Activated T-helper 1 cell treated with anti-CD3 and anti-CD28 coated beads, Interleukin-2, amount 50 U/mL, for 16 hours (primary cell): Measurements from ENCODE around the gene ZNF275.
"Not testable (repeated sequence)": the region's sequence is repeated elsewhere in the genome, so short reads cannot be mapped to it uniquely, and the experiment has no call there.

ENCODE experiments used
- DNase-seq, 2 donors: peaks; one replicate each; pipeline ENCODE4 v3.0.0-alpha.2; 2020; ENCODE audit warnings: low read depth in 1 of 2, low spot score in 1 of 2

The ZNF275 gene

DNA sequence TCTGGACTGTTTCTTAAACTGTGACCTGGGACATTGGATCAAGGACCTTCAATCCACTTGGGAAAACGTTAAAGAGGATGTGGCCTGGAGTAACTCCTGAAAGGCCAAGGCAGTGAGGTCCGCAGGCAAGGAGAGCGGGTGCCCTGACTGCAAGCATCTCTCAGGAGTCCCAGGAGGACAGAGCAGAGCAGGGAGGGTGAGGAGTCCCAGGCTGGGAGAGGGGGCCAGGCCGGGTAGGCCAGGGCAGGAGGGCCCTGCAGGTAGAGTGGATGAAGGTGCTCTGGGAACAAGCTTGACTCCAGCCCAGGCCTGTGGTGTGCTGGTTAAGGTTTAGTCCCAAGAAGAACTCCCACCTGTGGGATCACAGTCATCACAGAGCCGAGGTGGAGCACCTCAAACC, 53.4 kb downstream of the ZNF275 start:
- DNase-seq = no peak

DNA sequence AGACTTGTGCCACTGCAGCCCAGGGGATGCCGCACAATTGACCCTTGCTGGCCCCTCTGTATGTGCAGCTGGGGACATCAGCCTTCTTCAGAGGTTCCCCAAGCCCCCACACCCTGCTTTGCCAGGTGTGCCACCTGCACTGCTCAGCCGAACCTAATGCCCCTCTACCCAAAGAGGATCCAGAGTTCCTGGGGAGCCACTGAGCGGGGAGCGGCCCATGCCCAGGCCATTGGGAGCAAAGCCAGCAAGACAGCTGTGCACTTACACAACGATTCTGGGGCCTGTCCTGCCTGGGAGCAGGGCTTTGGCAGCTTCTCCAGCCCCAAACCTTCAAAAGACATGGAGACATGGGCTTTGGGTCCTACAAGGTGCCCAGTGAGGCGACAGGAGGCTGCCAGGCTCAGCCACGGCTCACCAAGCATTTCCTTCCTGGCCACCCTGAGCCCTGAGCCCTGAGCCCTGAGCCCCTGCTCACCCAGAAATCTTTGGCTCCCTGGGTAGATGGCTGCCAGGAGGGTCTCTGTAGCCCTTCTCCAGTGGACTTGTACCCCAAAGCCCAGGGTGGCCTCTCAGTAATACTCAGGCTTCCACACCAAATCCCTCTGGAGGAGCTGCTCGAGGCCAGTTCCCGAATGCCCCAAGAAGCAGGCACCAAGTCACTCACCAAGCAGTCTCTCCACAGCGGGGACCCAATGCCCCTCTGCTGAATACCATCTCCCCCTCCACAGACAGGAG, 54.2 kb downstream of the ZNF275 start:
- DNase-seq = no peak

DNA sequence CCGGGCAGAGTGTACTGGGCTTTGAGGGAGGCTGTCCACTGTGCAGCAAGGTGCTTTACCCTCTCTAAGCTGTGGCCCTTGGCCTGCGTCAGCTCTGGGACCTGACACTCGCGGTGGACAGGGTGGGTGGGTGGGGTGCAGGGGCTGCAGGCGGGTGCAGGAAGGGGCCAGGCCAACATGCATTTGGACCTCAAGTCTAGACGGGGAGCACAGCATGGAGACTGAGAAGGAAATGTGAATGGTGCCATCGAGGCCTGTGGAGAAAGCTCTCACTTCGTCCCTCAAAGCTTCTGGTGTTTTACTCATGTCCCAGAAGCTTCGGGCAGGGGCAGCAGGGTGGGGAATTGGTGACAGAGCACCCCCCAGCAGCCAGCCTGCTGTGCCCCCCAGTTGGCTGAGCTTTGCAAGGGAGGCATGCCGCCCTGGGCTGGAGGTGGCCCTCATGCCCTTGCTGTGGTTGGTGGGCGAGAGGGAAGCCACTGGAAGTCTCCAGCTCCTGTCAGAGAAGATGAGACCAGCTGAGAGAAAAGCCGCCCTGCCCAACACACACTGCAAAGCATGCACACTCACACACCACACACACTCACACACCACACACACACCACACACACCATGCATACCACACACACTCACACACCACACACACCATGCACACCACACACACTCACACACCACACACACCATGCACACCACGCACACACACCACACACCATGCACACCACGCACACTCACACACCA, 54.9 kb downstream of the ZNF275 start:
- no peak for DNase-seq

DNA sequence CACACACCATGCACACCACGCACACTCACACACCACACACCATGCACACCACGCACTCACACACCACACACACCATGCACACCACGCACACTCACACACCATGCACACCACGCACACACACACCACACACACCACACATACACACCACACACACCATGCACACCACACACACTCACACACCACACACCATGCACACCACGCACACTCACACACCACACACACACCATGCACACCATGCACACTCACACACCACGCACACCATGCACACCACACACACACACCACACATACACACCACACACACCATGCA, 55.5 kb downstream of the ZNF275 start:
- not testable (repeated sequence) for DNase-seq

DNA sequence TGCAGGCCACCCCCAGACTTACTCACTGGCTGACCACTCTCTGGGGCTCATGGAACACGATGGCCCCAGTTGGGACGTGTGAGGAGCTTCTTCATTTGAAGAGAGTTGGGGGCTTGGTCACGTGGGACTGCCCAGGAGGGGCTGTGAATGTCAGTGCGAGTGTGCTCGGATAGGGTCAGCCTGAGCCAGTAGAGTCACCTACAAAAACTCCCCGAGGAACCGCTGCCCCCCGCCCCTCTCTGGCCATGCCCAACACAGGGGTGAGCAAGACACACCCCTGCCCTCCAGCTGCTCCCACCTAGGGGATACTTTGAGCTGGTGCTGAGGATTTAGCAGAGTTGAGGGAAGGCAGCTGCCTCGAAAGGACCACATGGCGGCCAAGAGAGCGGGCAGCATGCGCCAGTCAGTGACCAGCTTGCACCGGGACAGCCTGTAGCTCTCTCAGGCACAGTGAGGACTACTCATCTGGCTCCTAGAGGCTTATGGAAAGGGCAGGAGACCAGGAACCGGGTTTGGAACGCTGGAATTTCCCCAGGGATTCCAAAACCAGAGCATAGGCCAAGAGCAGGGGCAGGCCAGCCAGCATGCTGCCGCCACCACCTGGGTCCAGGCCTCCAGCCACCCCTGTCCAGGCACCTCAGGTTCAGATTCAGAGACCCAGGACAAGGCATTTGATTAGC, 58.8 kb downstream of the ZNF275 start:
- no peak for DNase-seq

DNA sequence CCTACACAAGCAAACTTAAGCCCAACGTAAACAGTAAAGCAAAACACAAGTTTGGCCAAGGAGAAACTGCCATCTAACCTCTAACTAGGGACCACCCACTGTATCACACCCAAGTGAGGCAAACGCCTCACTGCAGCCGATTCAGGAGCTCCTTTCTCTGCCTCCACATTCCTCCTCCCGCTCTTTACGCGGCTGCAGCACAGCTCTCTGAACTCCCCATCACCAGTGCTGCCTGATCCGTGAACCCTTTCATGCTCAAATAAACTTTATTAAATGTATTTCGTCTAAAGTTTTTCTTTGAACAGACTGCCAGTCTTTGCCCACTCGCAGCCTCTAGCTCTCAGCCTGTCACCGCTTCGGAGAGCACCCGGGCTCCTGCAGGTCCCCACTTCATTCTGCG, 60.7 kb downstream of the ZNF275 start:
- DNase-seq = no peak

DNA sequence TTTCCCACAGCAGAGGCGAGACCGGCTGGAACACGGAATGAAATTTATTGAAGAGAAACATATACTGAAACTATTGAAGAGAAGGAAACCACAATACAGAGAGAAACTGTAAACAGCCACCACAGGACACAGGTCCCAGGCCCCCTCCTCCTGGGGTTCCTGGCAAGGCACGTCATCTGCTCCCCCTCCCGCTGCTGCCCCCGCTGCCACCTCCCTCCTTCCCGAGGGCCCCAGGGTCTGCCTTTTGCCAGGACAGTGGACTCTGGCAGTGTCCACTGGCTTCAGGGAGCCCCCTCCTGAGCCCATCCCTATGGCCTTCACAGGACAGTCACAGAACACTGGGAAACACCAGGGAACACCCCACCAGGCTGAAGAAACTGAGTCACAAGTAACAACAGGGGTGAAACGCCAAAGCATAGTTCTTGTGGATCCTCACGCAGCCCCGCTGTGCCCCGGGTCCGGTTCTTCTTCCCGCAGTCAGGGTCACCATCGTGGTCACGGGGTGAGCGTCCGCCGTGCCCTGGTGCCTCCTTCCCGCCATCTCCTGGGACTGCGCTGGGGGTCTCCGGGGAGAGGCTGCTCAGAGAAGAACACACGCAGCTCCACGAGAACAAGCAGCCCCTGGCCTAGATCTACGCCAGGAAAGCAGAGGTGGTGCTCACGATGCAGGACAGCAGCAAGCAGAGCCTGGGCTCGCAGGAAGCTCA, 61.8 kb downstream of the ZNF275 start:
- DNase-seq = no peak

DNA sequence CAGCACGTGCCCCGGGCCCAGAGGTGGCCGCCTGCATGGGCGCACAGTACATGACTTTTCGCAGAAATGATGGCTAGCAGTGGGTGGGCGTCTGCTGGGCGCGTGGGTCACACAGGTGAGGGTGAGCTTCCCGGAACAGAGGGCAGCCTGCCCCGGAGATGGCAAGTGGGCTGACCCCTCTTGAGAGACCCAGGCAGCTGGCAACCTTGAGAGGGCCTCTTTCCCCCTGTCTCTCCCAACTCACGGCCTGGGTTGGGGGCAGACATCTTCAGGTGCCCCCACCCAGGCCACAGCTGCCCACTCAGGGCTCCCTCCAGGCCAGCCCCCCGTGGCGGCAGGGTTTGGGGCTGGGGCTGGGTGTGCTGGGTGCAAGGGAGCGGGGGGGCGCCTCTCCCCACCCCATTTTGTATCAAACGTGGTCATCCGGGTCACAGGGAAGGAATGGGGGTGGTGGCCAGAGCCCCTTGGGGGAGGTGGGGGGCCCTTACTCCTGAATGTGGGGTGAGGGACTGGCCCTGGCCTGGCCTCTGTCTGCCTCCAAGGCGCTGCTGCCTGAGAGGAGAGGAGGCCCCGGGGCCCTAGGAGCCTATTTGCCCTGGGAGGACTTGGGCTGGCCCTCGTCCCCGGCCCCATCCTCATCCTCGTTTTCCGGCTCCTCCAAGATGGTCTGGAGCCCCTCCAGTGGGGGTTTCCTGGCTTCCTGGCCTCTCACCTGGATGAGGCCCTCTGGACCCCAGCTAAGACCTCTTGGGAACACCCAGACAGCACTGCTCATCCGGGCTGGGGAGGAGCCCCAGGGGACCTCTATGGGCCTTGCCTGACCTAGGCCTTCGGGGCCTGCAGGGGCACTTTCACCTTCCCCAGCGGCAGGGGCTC, 62.6 kb downstream of the ZNF275 start:
- no peak for DNase-seq

DNA sequence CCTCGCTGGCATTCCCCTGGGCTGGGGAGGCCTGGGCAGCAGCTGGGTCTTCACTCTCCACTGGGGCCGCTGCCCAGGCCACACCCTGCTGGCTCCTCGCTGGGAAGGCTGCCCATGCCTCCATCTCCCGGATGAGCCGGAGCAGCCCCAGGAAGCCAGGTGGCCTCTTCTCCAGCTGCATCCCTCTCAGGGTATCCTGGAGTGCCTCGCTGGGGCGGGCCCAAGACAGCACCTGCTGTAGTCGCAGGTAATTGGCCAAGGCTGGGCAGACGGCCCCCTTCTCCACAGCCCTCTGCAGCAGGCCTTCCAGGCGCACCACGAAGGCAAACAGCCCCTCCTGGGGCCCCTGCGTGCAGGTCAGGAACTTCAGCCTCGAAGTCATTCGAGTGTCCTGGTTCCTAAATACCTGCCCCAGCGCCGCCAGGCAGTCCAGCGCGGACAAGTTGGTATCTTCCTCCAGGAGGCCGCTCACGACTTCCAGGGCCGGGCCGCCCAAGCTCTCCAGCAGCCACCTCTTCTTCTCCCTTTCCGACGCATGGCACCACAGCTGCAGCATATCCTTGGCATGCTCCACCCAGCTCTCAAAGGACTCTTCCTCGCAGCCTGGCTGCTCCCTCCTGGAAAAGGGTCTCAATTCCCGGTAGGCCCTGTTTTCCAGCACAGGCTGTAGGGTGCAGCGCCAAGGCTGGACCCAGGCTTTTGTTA, 63.5 kb downstream of the ZNF275 start:
- DNase-seq = no peak

DNA sequence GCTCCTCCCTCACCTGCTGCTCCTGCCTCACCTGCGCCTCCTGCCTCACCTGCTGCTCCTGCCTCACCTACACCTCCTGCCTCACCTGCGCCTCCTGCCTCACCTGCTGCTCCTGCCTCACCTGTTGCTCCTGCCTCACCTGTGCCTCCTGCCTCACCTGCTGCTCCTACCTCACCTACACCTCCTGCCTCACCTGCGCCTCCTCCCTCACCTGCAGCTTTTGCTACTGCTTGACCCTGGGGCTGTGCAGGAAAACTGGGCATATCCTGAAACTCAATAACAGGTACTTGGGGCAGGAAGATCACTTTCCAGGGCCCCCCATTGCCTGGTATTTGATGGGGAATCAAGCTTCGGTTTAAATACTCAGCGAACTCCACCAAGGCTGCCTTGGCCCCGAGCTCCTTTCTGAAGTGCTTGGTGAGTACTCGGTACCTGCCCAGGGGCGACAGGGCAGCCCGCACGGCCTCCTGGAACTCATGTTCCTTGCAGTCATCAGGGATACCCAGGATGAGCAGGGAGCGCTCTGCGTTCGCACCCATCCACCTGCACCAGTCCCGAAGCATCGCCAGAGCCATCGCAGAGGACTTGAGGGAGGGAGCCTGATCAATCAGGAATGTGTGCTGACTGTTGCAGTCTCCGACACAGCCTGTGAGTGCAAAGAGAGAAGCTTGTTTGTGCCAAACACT, 64.5 kb downstream of the ZNF275 start:
- DNase-seq = no peak

DNA sequence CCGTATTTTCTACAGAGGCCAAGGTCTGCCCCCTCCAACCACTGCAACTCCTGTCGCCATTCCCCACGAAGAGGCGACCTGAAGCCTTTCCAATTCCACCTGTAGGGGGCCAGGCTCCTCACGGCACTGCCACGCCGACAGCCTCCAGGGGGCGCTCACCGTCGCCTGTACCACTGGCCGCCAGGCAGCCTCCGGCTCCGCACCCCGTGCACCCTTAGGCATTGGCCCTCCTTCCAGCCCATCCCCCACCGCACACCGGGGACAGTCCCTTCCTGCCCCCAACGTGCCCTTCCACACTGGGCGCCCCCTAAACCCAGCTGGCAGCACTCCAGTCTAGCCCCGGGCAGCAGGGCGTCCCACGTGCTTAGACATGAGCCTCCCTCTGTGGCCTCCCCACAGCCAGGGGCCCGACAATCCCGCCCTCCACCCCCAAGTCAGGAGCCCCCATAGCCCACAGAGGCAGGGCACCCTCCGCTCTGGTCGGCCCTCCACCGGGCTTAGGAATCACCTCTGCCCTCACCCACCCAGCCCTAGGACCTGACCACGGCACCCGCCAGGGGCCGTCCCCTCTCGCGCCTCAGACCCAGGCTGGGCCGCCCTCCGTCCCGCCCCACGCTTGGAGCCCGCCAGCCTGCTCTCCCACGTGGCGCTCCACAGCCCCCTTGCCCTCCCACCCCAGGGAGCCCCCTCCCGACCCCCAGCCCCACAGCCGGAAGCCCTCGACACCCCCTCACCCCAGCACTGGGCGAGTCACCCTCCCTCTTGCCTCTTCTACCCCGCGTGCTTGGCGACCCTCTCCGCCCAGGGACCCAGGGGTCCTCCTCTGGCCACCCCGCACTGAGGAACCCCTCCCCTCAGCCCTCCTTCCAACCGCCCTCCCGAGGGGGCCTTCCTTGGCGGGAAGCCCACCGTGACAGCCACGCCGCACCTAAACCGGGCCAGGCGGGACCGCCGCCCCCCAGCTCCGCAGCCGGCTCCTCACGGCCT, 66.5 kb downstream of the ZNF275 start:
- peak in 1 of 2 donors; percentile 17 for DNase-seq

DNA sequence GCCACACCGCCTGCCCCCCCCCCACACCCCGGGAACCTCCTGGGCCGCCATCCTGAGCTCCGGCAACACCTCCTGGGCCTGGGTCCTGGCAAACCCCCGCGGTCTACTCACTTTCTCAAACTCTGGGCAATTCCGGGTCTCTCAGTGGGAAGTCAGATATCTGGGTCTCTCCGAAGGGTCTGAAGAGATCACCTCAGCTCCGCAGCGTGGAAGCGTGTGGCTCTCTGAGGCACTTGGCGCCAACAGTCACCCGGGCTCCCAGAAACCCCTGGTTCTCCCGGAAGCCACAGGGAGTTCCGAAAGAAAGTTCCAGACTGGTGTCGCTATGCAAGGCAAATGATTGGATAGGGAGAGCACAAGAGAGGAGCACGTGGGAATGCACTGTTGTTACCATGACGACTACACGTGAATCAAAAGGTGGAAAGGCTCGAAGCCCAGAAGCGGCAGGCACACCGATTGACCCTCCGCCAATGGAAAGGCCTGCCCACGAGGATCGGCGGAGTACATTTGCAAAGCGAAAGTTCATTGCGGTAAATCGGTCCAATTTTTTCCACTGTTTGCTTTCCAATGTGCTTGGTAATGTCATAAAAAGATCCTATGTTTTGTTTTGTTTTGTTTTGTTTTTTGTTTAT, 67.3 kb downstream of the ZNF275 start, which contains the start of gene PNMA6E:
Gene PNMA6E, minus strand, starts transcription at position 218 of the 632 bp plus-strand sequence. CDS start 2,501 bp downstream, outside the sequence.
- no peak for DNase-seq
